Keratinocyte (primary cell): ENCODE data around the gene POLR2L.
A peak's percentile ranks its signal among the peaks of the same experiment; 100 is the strongest.

ENCODE experiments used
- CTCF ChIP-seq, 3 experiments: IDR thresholded peaks in 1 of 3; conservative IDR thresholded peaks in 1 of 3; optimal IDR thresholded peaks in 1 of 3; 2 replicates in 2 of 3; 3 replicates in 1 of 3; pipeline versions ENCODE3 to v1.5.1; 2011; ENCODE audit warnings: low read length in 3 of 3, mild to moderate bottlenecking in 3 of 3, moderate library complexity in 2 of 3, control low read depth in 1 of 3, inconsistent platforms in 1 of 3; ENCODE audit not compliant: insufficient read depth in 2 of 3; ENCODE audit errors: extremely low read depth in 1 of 3
- EZH2 ChIP-seq: IDR thresholded peaks from one replicate; pipeline ENCODE4 v1.6.1; 2012; ENCODE audit warnings: inconsistent platforms, mild to moderate bottlenecking, low read length, moderate library complexity

- peak in 2 of 3 experiments; percentile 15 to 45 for TF ChIP-seq CTCF (optimal IDR thresholded peaks at IDR 0.05 in 1 of 3, IDR thresholded peaks at IDR 0.05 in 1 of 3, conservative IDR thresholded peaks at IDR 0.05 in 1 of 3; ENCODE audit: extremely low read depth in 1 of 3, insufficient read depth in 2 of 3, low read length in 3 of 3)
- TF ChIP-seq EZH2: no peak
Measured at GRCh38 chr11:811446-812245, 30.7 kb downstream of the POLR2L start.
